Left cardiac atrium (tissue), 4 donors: ENCODE data around the gene SLC38A3. TPM values are rescaled to one million over a fixed set of nuclear protein-coding genes. Genes with fewer than 3 reads are reported as not detected.
"Not testable (repeated sequence)": the region's sequence is repeated elsewhere in the genome, so short reads cannot be mapped to it uniquely, and the experiment has no call there.

ENCODE experiments used
- ATAC-seq, 2 donors: fragments of 200-7000 bp; cut with Tn5 transposase; one replicate each; pipeline ENCODE4 v1.9.1; 2020; ENCODE audit warnings: mild to moderate bottlenecking in 2 of 2, moderate library complexity in 2 of 2
- DNase-seq: peaks from one replicate; pipeline ENCODE4 v3.0.0-alpha.2; 2020
- intact Hi-C, 2 donors: fragments of 100-400 bp; cut with DNase I; formaldehyde crosslinking; loops; one replicate each; pipeline versions ENCODE4 v1.14.1 to v1.15.1; 2022 to 2023
- total RNA-seq, 2 donors: library from RNA; stranded (reverse); fragmentation: NEBNext Ultra II Directional; extraction: Animal tissue kit (Norgen Biotek cat#: 25700); gene quantifications; one replicate each; pipeline ENCODE4 v1.2.1, GENCODE V29; 2021
- donor health status: DM: no; HTN: yes; CAD: no.
- donor health status: DM: no; HTN: yes; CAD: no; lungs with severe emphysema.
- donor health status: DM: yes; HTN: yes; CAD: no.
- donor health status: Dilated cardiomyopathy.

SLC38A3 gene
- total RNA-seq, 2 donors from 2014 or later, result 5.2 to 7.7 TPM

DNA sequence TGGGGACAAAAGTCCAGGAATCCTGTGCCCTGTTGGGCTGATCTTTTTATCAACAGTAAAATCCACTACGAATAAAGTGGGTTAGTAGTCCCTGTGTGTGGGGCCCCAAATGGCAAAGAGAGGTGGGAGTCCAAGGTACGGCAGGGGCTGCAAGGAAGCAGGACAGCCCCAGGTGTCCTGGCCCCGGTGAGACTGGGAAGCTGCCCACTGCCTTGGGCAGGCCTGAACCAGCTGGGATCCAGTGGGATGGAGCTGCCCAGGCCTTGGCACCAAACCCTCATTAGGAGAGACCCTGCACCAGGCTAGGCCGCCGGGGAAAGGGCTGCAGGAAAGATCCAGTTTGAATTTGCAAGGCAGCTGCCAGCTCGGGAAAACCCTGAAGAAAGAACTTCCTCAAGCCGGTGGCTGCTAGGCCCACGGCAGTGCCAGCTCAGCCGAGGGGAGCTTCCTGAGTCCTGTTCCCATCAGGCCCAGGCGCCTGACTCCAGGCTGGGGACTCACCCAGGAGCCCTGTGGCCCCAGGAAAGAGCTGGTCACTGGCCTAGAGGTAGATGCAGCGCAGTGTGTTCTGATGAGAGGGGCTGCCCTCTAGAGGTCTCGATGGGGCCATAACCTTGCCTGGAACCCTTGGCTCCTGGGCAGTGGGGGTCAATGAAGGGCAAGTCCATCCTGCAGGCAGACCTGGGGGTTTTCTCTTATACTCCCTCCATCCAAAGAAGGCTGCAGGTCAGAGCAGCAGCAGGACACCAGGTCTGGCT is 16.5 kb downstream of the SLC38A3 start:
- ATAC-seq (no peak), DNase-seq (peak; percentile 19)
- intact Hi-C loops, result no loop called here

DNA sequence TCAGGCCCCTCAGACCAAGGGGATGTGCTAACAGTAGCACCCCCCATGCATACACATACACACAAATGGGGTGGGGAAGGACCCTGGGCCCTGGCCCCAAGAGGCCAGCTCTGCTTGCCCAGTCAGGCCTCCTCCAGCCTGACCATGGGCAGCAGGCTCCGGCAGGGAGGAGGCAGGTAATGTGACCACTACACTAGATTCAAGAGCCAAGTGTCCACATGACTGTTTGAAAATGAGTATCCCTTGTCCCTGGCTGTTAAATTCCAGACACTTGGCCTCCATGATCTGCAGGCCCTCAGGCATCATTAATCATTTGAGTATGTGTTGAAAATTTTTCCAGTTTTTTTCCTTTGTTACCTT is 17.1 kb downstream of the SLC38A3 start:
- intact Hi-C loops, result no loop called here
- no peak for ATAC-seq
- DNase-seq, result peak; percentile 12

DNA sequence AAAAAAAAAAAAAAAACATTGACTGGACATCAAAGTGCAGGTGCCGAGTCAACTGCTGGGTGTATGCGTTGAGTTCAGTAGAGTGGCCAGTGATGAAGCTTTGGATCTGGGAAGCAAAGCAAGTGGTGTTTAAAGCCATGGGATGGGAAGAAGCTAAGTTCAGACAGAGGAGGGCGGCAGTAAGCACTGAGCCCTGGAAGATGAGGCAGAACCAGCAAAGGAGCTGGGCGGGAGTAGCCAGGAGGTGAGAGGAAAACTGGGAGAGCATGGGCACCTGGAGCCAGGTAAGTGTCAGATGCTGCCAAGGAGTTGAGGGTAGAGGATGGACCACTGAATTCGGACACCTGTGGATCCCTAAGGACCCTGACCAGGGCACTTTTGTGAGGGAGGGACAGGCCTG is 19.6 kb downstream of the SLC38A3 start:
- intact Hi-C loops, result loop anchor here in 1 of 2 donors (5.0 kb wide), 1 partner anchor 32 kb away; the partner anchor contains the start of gene GNAT1
- ATAC-seq, result no peak
- DNase-seq, result no peak

DNA sequence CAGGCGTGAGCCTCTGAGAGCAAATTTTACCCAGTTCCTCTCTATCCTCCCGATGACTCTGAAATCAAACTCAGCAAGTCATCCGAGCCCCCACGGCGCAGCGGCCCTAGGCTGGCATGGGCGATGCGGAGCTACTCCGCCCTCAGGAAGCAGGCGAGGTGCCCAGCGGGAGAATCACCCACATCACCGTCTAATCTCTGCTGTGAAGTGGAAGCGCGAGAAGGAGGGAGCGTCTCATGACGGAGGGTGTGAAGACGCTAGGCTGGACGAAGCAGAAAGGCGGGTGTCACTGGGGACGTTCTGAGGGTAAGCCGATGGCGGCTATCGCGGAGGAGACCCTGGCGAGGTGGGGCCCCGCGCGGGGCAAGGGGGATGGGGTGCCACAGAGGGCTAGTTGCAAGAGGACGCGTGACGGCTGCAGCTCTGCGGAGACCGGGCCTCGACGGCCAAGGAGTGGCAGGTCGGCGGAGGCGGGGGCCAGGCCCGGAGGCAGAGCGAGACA is 21.9 kb downstream of the SLC38A3 start:
- peak; percentile 42 to 66 for ATAC-seq
- peak; percentile 61 for DNase-seq

DNA sequence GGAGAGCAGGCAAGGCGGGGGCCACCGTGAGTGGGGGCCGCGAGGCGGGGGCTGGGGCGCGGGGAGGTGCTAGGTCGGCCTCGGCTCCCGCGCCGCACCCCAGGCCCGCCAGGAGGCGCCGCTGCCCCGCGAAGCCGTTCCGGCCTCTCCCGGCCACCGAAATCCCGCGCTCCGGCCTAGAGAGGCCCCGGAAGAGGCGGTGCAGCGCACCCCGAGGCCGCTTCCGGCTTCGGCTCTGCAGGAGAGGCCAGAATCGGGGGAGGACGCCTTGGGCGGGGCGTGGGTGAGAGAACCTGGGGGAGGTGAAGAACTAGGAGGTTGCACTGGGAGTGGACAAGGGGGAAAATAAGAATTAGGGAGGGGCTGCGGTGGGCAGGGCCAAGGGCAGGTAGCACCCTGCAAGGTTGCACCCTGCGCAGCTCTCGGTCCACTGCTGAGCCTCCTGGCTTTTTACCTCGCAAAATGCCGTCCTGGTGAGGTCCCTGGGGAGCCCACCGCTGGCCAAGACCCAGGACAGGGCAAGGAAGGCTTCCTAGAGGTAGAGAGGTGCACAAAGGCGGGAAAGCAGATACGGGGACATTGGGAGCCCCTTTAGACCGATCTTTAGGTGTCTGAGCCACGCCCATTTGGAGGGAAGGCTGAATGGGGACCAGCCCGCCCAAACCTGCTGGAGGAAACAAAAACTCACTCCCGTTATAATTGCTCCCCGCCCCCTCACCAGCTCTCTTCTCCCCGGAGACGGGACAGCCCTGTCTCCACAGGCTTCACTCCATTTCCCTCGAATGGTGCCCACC is 22.5 kb downstream of the SLC38A3 start:
- DNase-seq, result peak; percentile 93
- intact Hi-C loops, result loop anchor here (2.0 to 5.0 kb wide), 4 partner anchors 19 to 47 kb away; partner anchors contain the start of gene GNAT1 (in 1 of the 2)
- peak; percentile 93 for ATAC-seq

More for the DNA sequence above, 21.9 kb downstream of the SLC38A3 start:
- intact Hi-C loops, result loop anchor here (1.0 to 5.0 kb wide), 5 partner anchors 20 to 48 kb away; partner anchors contain the start of gene GNAT1 (in 1 of the 2)

DNA sequence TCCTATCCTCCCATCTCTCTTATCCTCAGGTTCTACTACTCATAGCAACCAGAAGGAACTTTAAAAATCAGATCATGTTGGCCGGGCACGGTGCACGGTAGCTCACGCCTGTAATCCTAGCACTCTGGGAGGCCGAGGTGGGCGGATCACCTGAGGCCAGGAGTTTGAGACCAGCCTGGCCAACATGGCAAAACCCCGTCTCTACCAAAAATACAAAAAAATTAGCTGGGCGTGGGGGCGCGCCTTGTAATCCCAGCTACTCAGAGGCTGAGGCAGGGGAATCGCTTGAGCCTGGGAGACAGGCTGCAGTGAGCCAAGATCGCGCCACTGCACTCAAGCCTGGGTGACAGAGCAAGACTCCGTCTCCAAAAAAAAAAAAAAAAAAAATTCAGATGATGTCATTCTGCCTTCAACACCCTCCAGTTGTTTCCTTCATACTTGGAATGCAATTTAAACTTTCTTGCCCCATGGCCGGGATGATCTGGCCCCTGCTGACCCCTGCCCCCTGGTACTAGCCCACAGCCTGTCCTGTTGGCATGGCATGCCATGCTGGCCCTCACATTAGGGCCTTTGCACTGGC is 23.2 kb downstream of the SLC38A3 start:
- ATAC-seq, DNase-seq: not testable (repeated sequence)
- intact Hi-C loops, result loop anchor here in 1 of 2 donors (5.0 kb wide), 1 partner anchor 36 kb away; the partner anchor contains the start of gene GNAT1

DNA sequence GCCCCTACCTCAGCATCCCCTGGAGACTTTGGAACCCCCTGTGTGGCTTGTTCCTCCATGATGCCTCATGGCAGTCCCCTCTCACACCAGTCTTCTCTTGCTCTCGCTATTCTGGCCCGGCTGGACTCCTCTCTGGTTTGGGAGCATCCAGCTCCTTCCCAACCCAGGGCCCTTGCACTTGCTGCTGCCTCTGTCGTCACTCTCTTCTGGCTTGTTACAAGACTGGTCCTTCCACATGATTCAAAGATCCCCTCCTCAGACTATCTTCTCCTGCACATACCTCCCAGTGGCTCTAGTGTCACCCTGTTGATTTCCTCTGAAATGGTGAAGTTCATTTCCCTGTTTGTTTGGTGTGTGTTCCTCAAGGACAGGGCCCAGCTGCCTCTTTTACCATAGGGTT is 24.4 kb downstream of the SLC38A3 start:
- DNase-seq, result no peak
- ATAC-seq, result no peak
- intact Hi-C loops, result loop anchor here in 1 of 2 donors (5.0 kb wide), 1 partner anchor 37 kb away; the partner anchor contains the start of gene GNAT1

DNA sequence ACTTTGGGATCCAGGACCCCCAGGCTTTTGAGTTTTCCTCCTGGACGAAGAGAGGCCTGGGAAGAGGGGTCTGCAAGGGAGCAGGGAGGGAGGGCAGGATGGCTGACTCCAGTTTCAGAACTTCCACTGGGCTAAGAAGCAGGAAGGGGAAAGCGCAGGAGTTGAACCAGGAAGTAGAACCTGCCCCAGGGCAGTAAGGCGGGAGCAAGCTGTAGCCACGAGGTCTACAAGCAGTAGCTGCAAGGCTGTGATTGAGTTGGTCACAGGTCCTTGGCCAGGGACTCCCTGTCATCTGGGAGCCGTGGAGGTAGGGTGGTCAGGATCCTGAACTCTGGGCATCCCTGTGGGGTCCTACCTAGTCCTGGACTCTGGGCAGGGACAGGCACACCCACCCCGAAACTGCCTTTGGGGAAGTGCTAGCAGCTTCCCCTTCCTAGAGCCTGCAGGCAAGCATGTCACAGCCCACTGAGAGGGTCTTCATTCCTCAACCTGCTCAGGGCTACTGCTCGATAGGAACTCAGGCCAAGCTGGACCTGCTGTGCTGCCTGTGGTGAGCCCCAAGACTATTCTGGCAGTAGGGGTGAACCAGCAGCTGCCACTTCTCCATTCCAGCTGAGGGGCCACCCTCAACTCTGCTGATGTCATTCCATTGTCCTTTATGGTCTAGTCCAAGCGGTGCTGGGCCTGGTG is 25.2 kb downstream of the SLC38A3 start:
- intact Hi-C loops, result loop anchor here in 1 of 2 donors (10.0 kb wide), 1 partner anchor 95 kb away; the partner anchor contains the start of genes HYAL2 and TUSC2
- no peak for ATAC-seq
- DNase-seq, result no peak

DNA sequence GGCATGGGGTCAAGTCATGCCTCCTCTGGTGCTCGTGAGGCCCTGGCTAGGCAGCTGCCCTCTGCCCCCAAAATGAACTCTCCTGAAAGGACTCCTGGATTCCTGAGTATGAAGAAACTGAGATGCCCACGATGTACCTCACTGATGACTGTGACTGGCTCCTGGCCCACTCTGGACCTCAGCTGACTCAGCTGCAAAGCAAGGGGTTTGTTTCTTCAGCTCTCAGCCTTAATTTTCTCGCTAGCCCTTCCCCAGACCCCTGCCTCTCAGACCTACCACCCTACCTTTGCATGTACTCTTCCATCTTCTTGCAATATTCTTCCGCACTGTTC is 25.7 kb downstream of the SLC38A3 start:
- DNase-seq, result no peak
- intact Hi-C loops, result loop anchor here in 1 of 2 donors (10.0 kb wide), 1 partner anchor 94 kb away; the partner anchor contains the start of genes HYAL2 and TUSC2
- no peak for ATAC-seq

DNA sequence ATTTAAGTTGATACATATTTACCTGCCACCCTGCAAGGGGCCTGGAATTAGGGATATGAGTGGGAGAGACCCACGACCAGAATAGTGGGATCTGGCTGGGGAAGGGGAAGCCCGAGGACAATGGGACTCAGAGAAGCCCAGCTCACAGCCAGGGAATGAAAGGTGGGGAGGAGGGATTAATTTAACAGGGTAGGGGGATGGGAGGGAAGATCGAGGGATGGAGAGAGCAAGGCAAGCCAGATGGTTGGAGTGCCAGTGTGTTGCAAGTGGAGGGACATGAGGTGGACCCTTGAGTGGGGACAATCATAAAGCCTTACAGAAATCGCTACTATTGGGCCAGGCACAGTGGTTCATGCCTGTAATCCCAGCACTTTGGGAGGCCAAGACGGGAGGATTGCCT is 26.5 kb downstream of the SLC38A3 start:
- intact Hi-C loops, result loop anchor here in 1 of 2 donors (10.0 kb wide), 1 partner anchor 93 kb away; the partner anchor contains the start of genes HYAL2 and TUSC2
- ATAC-seq, result no peak
- no peak for DNase-seq

DNA sequence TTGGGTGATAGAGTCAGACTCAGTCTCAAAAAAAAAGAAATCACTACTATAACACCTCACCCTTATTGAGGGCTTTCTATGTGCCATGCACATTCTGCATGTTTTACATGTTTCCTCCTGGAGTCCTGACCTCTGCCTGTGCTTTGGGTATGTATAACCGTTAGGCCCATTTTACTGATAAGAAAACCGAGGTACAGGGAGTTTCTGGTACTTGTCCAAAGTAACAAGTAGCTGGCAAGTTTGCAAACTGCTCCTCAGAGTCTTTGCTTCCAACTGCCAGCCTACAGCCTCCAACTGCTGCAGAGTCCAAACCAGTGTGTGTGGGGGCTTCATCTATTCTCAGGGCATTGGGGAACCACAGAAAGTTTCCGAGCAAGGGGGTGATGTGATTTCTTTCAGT is 27.2 kb downstream of the SLC38A3 start:
- DNase-seq (no peak), ATAC-seq (no peak)
- intact Hi-C loops, result loop anchor here in 1 of 2 donors (10.0 kb wide), 1 partner anchor 92 kb away; the partner anchor contains the start of genes HYAL2 and TUSC2

DNA sequence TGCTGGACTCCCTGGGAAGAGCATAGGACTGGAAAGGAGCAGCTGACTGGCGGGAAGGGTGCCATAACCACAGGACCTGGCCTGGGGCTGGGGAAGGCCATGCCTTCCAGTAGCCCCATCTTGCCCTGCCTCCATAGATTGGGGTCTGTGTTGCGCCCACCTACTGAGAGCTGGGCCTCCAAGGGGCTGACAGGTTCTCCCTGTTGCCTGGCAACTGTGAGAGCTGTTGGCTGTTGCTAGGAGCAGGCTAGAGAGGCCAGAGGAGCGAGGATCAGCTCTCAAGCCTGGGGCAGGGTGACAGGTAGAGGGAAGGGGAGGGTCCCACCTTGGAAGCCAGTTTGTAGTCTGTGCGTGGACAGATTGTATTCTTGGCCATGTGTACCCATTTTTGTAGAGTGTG is 28.1 kb downstream of the SLC38A3 start:
- no peak for DNase-seq
- intact Hi-C loops, result loop anchor here in 1 of 2 donors (10.0 kb wide), 1 partner anchor 92 kb away; the partner anchor contains the start of genes HYAL2 and TUSC2
- ATAC-seq, result no peak

DNA sequence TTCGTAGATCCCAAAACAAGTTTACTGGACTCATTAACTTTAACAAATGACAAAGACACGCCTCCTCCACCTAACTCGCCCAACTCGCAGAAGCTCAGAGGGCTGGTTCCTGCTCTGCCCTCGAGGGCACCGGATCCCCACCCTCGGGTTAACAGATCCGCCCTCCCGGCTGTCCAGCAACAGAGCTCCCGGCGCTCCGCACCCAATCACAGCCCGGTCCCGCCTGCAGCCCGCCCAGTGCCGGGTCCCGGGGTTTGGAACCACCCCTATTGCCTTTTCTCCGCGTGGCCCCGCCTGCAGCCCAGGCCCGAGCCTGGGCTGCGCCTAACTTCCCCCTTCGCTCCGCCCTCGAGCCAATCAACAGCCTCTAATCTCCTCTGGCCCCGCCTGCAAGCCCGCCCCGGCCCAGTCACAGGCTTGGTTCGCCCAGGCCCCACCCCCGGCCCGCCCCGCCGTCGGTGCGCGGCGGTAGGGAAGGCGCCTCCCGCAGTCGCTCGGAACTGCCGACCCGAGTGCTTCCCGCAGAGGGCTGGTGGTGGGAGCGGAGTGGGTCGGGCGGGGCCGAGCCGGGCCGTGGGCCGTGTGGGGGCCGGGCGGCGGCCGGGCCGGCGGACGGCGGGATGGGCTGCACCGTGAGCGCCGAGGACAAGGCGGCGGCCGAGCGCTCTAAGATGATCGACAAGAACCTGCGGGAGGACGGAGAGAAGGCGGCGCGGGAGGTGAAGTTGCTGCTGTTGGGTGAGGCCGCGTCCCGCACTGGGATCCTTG is 30.8 kb downstream of the SLC38A3 start, which contains the start of gene GNAI2:
Gene GNAI2 (plus strand): TSS at position 489 of the 768 bp plus-strand sequence. CDS start 132 bp downstream, at position 621.
- DNase-seq (peak; percentile 99), ATAC-seq (peak; percentile 91 to 92)
- intact Hi-C loops, result loop anchor here in 1 of 2 donors (10.0 kb wide), 1 partner anchor 89 kb away; the partner anchor contains the start of genes HYAL2 and TUSC2

DNA sequence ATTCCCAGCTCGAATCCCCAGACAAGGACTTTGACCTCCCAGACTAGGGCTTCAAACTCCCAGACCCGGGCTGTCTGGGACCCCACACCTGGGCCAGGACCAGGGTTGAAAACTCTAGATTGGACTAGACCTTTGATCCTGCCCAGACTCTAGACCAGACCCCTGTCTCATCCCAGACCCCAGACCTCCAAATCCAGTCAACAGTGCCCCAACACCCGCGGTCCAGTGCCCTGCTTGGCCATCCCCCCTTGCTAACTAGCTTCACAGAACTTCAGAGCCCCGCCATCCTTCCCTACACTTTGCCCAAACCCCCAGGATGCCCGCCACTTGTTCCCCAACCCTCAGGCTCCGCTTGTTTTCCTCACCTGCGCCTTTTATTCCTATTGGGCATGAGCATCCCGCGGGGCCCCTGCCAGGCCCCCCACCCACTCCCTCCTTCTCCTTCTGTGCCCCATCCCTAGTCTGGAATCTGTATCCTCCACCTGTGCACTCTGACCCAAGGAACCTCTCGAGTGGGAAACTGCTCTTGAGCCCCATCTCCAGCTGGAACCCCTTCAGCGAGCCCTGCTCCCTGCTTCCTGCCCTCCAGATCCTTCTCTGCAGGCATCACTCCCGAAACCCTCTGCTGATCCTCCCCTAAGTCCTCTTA is 31.5 kb downstream of the SLC38A3 start:
- no peak for DNase-seq
- intact Hi-C loops, result loop anchor here in 1 of 2 donors (10.0 kb wide), 1 partner anchor 88 kb away; the partner anchor contains the start of genes HYAL2 and TUSC2
- ATAC-seq, result no peak

DNA sequence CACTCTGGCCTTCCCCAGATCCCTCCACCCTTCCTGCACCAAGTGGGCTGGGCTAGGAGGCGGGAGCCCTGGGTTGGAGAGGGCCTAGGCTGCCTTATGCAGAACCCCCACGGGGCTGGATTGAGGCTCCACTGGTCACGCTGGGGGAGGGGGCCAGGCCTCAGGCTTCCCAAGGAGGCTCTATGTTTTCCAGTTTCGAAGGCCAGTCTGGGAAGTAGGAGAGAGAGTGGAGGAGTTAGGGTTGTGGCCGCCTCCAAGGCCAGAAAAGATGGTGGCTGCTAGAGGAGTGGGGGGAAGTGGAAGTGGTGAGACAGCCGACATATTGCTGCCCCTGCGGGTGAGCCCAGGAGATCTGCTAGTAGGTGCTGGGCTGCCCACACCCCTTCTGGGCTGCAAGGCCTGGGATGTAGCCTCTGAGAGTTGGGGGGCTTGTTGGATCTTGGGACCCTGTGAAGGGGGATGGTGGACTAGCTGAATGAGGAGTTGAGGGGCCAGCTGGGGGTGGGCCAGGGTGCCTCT is 32.1 kb downstream of the SLC38A3 start:
- intact Hi-C loops, result loop anchor here in 1 of 2 donors (10.0 kb wide), 1 partner anchor 88 kb away; the partner anchor contains the start of genes HYAL2 and TUSC2
- peak; percentile 58 for DNase-seq
- peak in 1 of 2 donors; percentile 18 for ATAC-seq

DNA sequence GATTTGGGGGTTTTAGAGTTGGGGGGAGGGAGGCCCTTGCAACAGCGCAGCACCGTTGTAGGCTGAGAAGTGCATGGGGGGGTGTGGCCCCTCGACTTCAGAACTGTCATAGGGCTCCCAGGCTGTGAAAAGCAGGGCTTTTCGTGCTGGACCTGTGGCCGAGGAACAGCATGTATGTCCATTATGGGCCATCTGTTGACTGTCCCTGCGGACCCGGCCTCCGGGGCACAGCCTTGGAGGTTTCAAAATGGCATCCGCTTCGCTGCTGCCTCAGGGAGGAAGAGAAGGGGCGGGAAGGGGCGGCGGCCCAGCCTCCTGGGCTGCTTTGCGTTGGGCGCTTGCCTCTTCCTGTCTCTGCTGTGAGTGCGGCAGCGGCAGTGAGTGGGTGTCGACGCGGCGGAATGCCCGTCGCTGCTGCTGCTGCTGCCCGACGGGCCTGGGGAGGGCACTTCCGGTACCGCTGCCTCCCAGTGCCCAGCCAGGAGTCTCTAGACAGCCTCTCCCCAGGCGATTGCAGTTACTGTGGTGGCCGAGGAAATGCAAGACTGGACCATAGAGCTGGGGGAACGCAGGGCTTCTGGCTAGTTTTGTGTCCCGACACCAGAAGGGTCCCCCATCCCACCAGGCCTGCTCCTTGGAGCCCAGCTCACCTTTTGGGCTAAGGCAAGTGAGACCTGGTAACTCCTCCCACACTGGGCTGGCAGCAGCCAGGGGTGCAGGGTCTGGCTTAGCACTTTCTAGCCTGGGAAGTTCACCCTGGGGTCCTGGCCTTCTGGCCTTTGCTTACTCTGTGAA is 32.9 kb downstream of the SLC38A3 start:
- intact Hi-C loops, result loop anchor here in 1 of 2 donors (10.0 kb wide), 1 partner anchor 87 kb away; the partner anchor contains the start of genes HYAL2 and TUSC2
- ATAC-seq (peak; percentile 59 to 65), DNase-seq (peak; percentile 93)
